ENCODE data around the gene PIGX.

The PIGX gene

DNA sequence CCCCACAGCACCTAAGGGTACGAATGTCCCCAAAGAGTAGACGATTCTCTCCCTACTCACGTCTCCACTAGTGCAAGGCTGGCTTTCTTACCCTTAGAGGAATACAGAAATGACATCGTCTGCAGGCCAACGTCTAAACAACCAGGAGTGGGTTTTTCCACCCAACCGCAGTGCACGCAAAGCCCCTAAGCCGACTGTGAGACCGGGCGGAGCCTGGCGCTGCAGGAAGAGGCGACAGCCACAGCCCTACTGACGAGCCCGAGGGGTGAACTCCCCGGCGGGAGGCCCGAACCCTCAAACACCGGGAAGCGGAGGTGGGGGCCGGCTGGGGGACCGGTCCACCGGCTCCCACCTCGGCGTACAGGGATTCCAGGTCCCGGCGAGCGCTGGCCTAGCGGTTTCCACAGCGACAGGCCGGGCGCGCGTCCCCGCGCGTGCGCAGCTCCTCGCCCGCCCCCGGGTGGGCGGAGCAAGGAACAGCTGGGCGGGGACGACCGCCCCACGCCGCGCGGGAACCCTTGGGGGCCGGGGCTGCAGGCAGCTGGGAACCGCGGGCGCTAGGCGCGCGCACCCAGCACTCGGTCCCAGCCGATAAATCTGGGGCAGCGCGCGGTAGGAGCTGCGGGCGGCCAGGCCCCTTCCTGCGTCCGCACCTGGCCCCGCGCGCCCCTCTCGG, at the start of gene PIGX, which contains the start of gene CEP19:
Gene PIGX, plus strand, starts transcription at position 540 of the 676 bp plus-strand sequence.
Gene CEP19, minus strand, starts transcription at position 413 of the 676 bp plus-strand sequence. CDS start 3,593 bp downstream, outside the sequence.
- peak; percentile 84 for DNase-seq (ENCODE audit: low read depth)

- no peak for DNase-seq (ENCODE audit: low read depth)
These were observed 49.2 kb upstream of the PIGX start for GRCh38 chr3:196662711-196663571.

GRCh38 chr3:196666001-196666867, 45.9 kb upstream of the PIGX start:
- peak; percentile 74 for DNase-seq (ENCODE audit: low read depth)

DNA sequence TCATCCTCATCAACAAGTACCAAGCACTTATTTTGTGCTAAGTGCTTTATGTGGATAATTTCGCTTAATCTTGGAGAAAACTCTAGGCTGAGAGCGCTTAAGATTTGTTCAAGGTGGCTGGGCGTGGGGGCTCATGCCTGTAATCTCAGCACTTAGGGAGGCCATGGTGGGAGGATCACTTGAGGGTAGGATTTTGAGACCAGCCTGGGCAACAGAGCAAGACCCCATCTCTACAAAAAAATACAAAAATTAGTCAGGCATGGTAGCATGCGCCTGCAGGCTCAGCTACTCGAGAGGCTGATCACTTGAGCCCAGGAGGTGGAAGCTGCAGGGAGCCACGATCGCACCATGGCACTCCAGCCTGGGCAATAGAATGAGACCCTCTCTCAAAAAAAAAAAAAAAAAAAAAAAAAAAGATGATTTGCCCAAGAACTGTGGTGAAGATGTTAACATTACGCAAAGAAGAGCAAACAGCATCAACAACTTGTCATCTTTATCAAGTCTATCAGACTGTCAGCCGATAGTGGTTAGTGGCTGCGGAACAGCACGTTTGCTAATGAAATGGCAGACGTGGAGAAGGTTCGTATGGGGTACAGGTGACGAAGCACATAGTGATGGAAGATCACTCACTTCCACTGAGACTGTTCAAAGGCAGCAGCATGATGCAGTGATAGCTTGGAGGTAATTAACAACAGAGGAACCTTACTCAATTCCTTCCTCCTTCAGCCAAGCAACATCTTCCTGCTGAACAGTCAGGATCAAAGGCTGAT, 44.9 kb upstream of the PIGX start:
- DNase-seq (ENCODE audit: low read depth): no peak

- DNase-seq (ENCODE audit: low read depth): no peak
These were observed 41.8 kb upstream of the PIGX start for GRCh38 chr3:196670339-196670738.

GRCh38 chr3:196673632-196674031, 38.5 kb upstream of the PIGX start:
- DNase-seq (ENCODE audit: low read depth): no peak

DNA sequence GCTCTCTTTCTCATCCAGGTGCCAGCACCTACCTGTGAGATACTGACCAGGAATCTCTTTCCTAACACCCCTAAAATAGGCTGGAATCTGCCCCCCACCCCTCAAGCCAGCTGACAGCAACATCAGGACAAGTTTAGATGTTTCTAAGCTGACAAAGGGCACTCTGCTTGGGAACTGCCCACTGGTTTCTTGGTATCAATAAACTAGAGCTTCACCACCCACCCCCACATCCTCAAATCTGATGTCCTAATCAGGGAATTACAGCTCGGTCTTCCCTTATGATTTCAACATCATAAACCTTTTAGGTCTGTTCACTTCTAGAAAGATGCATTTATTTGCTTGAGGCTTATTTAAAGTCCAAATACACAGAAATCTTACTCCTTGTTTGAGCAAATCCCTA, 34.8 kb upstream of the PIGX start:
- DNase-seq (ENCODE audit: low read depth): no peak

- no peak for DNase-seq (ENCODE audit: low read depth)
These were observed 34.2 kb upstream of the PIGX start for GRCh38 chr3:196677931-196678330.

DNA sequence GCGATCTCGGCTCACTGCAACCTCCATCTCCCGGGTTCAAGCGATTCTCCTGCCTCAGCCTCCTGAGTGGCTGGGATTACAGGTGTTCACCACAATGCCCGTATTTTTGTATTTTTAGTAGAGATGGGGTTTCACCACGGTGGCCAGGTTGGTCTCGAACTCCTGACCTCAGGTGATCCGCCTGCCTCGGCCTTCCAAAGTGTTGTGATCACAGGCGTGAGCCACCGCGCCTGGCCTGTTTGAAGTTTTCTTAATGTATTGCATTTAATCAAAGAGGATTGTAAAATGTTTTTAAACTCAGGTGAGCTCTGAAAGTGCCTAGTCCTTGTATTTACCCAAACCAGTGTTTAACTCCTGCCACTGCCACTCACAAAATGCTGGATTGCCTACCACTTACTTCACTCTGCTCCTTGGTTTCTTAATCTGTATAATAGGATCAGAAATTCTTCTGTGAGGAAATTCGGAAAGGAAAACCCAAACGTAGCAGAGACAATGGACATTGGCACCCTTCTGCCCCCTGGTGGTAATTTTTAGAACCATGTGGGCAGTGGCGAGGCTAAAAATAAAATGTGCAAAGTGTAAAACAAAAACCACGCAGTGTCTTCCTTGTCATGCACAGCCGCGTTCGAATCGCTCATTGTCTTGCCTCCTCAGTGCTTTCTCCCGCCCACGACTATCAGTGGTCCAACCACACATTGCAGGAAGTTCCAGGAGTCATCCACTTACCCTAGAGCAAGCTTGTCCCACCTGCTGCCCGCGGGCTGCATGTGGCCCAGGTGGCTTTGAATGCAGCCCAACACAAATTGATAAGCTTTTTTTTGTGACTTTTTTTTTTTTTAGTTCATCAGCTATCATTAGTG, 27.4 kb upstream of the PIGX start:
- DNase-seq (ENCODE audit: low read depth): peak; percentile 72

DNA sequence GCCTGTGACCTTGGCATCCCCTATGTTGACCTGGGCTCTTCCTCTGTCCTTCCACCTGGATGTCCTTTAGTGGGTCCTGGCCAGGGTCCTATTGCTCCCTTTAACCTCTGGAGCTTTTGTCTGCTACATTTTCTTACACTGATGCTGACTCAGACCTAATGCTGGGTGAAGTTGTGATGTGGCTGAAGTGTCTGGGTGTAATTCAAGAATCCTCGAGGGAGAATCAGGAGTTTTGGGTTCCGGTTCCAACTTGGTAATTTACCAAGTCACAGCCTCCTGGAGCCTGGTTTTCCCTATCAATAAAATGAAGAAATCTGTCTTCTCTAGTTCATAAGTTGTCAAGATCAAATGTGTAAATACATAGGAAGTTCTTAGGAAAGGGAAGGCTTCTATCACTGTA, 25.7 kb upstream of the PIGX start:
- no peak for DNase-seq (ENCODE audit: low read depth)

DNA sequence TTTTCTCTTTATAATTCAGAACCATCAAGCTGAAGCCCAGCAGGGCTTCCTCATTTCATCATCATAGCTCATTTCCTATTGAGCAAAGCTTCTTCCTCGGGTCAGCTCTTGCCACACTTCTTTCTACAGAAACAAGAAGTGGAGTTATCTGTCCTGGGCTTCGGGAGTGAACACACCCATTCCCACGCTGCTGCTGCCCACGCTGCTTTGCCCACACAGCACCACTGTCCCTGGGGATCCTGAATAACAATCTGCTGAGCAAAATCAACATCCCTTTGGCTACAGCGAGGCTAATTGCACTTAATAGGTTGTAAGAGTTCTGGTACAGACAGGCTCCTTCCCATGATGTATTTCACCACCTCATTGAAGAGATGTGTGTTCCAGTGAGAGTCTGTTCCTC, 23.8 kb upstream of the PIGX start:
- DNase-seq (ENCODE audit: low read depth): peak; percentile 59

GRCh38 chr3:196689941-196690660, 22.1 kb upstream of the PIGX start:
- DNase-seq (ENCODE audit: low read depth): no peak

DNA sequence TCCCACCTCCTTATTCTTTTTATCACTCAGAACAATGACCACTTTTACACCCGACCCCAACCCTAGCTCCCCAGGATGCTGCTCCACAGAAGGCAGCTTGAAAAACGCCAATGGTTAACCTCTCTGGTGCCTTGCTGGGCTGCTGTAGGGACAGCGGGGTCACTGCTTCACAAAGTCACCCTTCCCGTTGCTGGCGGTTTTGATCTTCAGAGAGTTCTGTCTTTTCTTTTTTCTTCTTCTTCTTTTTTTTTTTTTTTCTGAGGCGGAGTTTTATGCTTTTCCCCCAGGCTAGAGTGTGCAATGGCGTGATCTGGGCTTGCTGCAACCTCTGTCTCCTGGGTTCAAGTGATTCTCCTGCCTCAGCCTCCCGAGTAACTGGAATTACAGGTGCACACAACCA, 20.8 kb upstream of the PIGX start:
- no peak for DNase-seq (ENCODE audit: low read depth)

DNA sequence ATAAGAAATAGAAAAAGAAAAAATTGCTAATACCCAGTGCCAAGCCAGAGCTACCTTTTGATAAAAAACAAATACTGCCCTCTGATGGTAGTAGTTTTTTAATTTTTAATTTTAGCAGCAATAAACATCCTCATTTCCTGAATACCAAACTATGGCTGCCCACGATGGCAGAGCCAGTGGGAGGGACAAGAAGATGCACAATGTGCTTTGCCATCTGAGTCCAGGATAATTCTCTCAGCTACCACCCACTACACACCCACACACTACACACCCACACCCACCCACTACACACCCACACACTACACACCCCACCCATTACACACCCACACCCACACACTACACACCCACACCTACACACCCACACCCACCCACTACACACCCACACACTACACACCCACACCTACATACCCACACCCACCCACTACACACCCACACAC, 18.0 kb upstream of the PIGX start:
- peak; percentile 62 for DNase-seq (ENCODE audit: low read depth)

GRCh38 chr3:196694941-196695848, 17.0 kb upstream of the PIGX start:
- DNase-seq (ENCODE audit: low read depth): no peak

GRCh38 chr3:196695849-196696226, 16.3 kb upstream of the PIGX start:
- no peak for DNase-seq (ENCODE audit: low read depth)

DNA sequence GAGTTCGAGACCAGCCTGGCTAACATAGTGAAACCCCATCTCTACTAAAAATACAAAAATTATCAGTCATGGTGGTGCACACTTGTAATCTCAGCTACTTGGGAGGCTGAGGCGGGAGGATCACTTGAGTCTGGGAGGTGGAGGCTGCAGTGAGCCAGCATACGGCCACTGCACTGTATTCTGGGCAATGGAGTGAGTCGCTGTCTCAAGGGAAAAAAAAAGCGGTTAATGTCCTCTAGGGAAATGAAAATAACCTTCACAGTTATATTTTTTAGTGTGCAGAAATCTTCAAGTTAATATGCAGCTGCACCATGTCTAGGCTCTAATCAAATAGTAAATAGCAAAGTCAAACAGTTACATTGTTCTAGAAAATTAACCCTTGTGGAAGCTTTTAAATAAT, 14.9 kb upstream of the PIGX start:
- DNase-seq (ENCODE audit: low read depth): no peak

GRCh38 chr3:196699749-196700148, 12.4 kb upstream of the PIGX start:
- DNase-seq (ENCODE audit: low read depth): no peak

- no peak for DNase-seq (ENCODE audit: low read depth)
These were observed 11.4 kb upstream of the PIGX start for GRCh38 chr3:196700801-196701200.
